WTC11 (cell line): ENCODE data around the gene TMEM253. TPM values are rescaled to one million over a fixed set of nuclear protein-coding genes. Genes with fewer than 3 reads are reported as not detected.
A peak's percentile ranks its signal among the peaks of the same experiment; 100 is the strongest.

ENCODE experiments used
- ATAC-seq: fragments of 200-7000 bp; cut with Tn5 transposase; 2 replicates; pipeline ENCODE4 v1.10.0; 2021; ENCODE audit warnings: mild to moderate bottlenecking, moderate library complexity
- CTCF ChIA-PET: fragments of 300-600 bp; sonication (Branson Sonifier 250); formaldehyde crosslinking; loops from one replicate; lab custom pipeline; 2021; ENCODE audit warnings: antibody characterized with exemption; lab: Charles Lee
- POLR2A ChIA-PET: fragments of 350-600 bp; sonication (Branson Sonifier 250); formaldehyde crosslinking; loops from one replicate; lab custom pipeline; 2021; ENCODE audit warnings: antibody characterized with exemption; lab: Charles Lee
- DNase-seq: peaks from one replicate; pipeline ENCODE4 v3.0.0; 2021; ENCODE audit warnings: low spot score
- H3K27ac Mint-ChIP-seq: 2 replicates; pipeline ENCODE4 v1.8.0; 2021; ENCODE audit warnings: mixed read lengths
- H3K27me3 Mint-ChIP-seq: 2 replicates; pipeline ENCODE4 v1.8.0; 2021; ENCODE audit warnings: low read depth, mild to moderate bottlenecking, moderate library complexity, mixed read lengths
- H3K36me3 Mint-ChIP-seq: 2 replicates; pipeline ENCODE4 v1.8.0; 2021; ENCODE audit warnings: mixed read lengths
- H3K4me1 Mint-ChIP-seq: 2 replicates; pipeline ENCODE4 v1.8.0; 2022; ENCODE audit warnings: mixed read lengths
- H3K4me3 Mint-ChIP-seq: 2 replicates; pipeline ENCODE4 v1.8.0; 2021; ENCODE audit warnings: mild to moderate bottlenecking, moderate library complexity, mixed read lengths
- H3K9me3 Mint-ChIP-seq: 2 replicates; pipeline ENCODE4 v1.8.0; 2021; ENCODE audit warnings: mixed read lengths
- CREM ChIP-seq: sonication (generic); formaldehyde crosslinking; IDR thresholded peaks from 2 replicates; pipeline ENCODE4 v1.8.1; 2022; ENCODE audit warnings: mild to moderate bottlenecking, missing genetic modification reagents, moderate library complexity
- ETV6 ChIP-seq: sonication (generic); formaldehyde crosslinking; IDR thresholded peaks from 2 replicates; pipeline ENCODE4 v1.8.1; 2022; ENCODE audit warnings: mild to moderate bottlenecking, missing genetic modification reagents
- GABPB1 ChIP-seq: sonication (generic); formaldehyde crosslinking; IDR thresholded peaks from 2 replicates; pipeline ENCODE4 v1.8.1; 2023; ENCODE audit warnings: mild to moderate bottlenecking, missing genetic modification reagents
- HMGA2 ChIP-seq: fragments of 250-450 bp; sonication (Bioruptor Pico); IDR thresholded peaks from 2 replicates; pipeline ENCODE4 v1.4.0; 2021; ENCODE audit warnings: mild to moderate bottlenecking, moderate library complexity
- JUN ChIP-seq: sonication (generic); formaldehyde crosslinking; IDR thresholded peaks from 2 replicates; pipeline ENCODE4 v1.8.0; 2023; ENCODE audit warnings: mild to moderate bottlenecking, missing genetic modification reagents
- MYBL2 ChIP-seq: sonication (generic); formaldehyde crosslinking; IDR thresholded peaks from 2 replicates; pipeline ENCODE4 v1.8.1; 2023; ENCODE audit warnings: mild to moderate bottlenecking, moderate library complexity, missing genetic modification reagents
- ZNF416 ChIP-seq: fragments of 250-450 bp; sonication (Bioruptor Pico); IDR thresholded peaks from 2 replicates; pipeline ENCODE4 v1.9.0; 2021; ENCODE audit warnings: mild to moderate bottlenecking, inconsistent platforms
- total RNA-seq: library from RNA; stranded (reverse); gene quantifications from 3 replicates; pipeline ENCODE4 v1.2.3, GENCODE V29; 2021
- TF ChIP-seq, protein P1 (sequence below): sonication (generic); formaldehyde crosslinking; IDR thresholded peaks from 2 replicates; pipeline ENCODE4 v1.8.1; 2023; ENCODE audit warnings: mild to moderate bottlenecking, missing genetic modification reagents, borderline replicate concordance
- TF ChIP-seq, protein P2 (sequence below): sonication (generic); formaldehyde crosslinking; IDR thresholded peaks from 2 replicates; pipeline ENCODE4 v1.8.0; 2023; ENCODE audit warnings: mild to moderate bottlenecking, missing genetic modification reagents
- TF ChIP-seq, protein P3 (sequence below): fragments of 250-450 bp; sonication (Bioruptor Pico); IDR thresholded peaks from 2 replicates; pipeline ENCODE4 v1.9.0; 2021; ENCODE audit warnings: mild to moderate bottlenecking, borderline replicate concordance
- TF ChIP-seq, protein P4 (sequence below): sonication (generic); formaldehyde crosslinking; IDR thresholded peaks from 2 replicates; pipeline ENCODE4 v1.8.1; 2022; ENCODE audit warnings: mild to moderate bottlenecking, moderate library complexity, missing genetic modification reagents
- TF ChIP-seq, protein P5 (sequence below): fragments of 250-450 bp; sonication (Bioruptor Pico); conservative IDR thresholded peaks from 2 replicates; pipeline ENCODE4 v1.9.0; 2021; ENCODE audit warnings: mild to moderate bottlenecking
- TF ChIP-seq, protein P6 (sequence below): fragments of 250-450 bp; sonication (Bioruptor Pico); IDR thresholded peaks from 2 replicates; pipeline ENCODE4 v1.9.0; 2021; ENCODE audit warnings: mild to moderate bottlenecking
- TF ChIP-seq, protein P7 (sequence below): sonication (generic); formaldehyde crosslinking; IDR thresholded peaks from 2 replicates; pipeline ENCODE4 v1.8.1; 2022; ENCODE audit warnings: low read depth, mild to moderate bottlenecking, moderate library complexity, missing genetic modification reagents, borderline replicate concordance

The TMEM253 gene
- total RNA-seq, 1 experiment from 2014 or later = 1.7 TPM

DNA sequence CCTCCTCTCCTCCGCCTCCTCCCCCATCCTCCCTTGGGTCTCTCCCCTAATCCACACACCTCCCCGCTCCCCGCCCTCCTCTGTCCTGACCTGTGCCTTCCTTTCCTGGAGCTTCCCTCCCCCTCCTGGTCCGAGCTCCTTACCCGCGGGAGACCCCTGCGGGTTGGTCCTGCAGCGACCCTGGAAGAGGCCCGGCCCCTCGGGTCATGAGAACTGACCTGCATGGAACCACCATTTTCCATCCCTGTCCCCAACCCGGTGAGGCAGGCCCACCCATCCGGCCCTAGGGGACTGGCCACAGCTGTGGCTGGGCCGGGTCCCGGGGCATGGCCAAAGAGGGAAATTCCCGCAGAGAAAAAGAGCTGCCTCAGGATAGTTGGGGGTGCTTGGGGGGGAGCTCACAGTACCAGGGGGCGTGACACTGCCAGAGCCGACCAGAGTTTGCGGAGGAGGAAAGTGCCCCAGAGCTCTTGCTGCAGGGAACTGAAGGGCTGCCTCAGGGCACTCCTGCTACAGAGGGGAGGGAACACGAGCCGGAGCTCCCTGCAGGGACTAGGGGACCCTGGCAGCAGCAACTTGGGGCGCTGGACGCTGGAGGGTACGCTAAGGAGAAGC lies 30.1 kb upstream of the TMEM253 start (continued):
- TF ChIP-seq, protein P1, sequence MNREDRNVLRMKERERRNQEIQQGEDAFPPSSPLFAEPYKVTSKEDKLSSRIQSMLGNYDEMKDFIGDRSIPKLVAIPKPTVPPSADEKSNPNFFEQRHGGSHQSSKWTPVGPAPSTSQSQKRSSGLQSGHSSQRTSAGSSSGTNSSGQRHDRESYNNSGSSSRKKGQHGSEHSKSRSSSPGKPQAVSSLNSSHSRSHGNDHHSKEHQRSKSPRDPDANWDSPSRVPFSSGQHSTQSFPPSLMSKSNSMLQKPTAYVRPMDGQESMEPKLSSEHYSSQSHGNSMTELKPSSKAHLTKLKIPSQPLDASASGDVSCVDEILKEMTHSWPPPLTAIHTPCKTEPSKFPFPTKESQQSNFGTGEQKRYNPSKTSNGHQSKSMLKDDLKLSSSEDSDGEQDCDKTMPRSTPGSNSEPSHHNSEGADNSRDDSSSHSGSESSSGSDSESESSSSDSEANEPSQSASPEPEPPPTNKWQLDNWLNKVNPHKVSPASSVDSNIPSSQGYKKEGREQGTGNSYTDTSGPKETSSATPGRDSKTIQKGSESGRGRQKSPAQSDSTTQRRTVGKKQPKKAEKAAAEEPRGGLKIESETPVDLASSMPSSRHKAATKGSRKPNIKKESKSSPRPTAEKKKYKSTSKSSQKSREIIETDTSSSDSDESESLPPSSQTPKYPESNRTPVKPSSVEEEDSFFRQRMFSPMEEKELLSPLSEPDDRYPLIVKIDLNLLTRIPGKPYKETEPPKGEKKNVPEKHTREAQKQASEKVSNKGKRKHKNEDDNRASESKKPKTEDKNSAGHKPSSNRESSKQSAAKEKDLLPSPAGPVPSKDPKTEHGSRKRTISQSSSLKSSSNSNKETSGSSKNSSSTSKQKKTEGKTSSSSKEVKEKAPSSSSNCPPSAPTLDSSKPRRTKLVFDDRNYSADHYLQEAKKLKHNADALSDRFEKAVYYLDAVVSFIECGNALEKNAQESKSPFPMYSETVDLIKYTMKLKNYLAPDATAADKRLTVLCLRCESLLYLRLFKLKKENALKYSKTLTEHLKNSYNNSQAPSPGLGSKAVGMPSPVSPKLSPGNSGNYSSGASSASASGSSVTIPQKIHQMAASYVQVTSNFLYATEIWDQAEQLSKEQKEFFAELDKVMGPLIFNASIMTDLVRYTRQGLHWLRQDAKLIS (CRISPR knock-in tag) = no peak
- TF ChIP-seq GABPB1 (CRISPR knock-in tag) = 0 out of 2 replicates have a peak, but pooled peaks have one; percentile 25

DNA sequence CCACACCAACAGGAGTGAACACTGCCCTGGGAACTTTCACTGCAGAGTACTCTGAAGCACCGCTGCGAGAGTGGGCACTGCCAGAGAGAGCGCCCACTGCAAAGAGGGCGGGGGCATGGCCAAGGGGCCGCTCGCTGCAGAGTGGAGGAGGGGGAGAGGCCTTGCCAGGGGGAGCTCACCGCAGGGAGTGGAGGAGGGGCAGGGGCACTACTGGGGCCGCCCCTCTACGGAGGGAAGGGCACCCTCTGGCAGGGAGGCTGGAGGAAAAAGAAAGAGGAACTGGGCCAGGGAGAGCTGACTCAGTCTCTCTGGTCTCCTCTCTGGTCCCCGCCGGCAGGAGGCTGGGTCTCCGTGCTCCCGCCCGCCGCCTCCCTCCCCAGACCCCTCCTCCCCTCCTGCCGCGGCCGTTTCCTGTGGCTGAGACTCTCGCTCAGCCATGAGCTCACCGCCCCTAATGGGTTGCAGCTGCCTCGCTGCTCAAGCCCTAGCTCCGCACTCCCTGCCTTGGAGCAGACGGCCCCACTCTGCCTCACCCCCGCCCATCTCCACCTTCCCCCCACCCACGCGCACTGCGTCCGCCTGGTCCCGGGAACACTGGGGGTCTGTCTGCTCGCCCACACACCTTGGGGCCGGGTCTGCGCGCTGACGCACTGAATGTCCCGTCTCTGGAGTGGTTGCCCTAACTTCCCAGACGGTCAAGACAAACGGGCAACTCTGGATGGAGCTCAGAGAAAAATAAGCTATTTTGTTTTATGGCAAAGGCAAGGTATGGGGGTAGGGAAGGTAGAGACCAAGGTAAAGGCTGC lies 29.4 kb upstream of the TMEM253 start:
- ChIA-PET POLR2A (interaction anchor here (0.6 to 3.0 kb wide), 16 partner anchors 13 to 728 kb away, joined by 3 to 74 read pairs (median 7); partner anchors contain the start of genes PARP2 and TMEM253), CTCF (interaction anchor here (0.6 to 4.6 kb wide), 33 partner anchors 8 to 1695 kb away, joined by 3 to 165 read pairs (median 7); partner anchors contain the start of genes RNASE4, SLC39A2, TMEM253 and ZNF219)
- ATAC-seq (peak; percentile 46), DNase-seq (peak; percentile 88)
- Mint-ChIP-seq H3K27ac (peak overlapping the region; percentile 80), H3K36me3 (peaks cover 28% of the 10 kb centered on the region), H3K4me3 (peak overlapping the region; percentile 89), H3K9me3 (no peaks in the 10 kb centered on the region), H3K27me3 (peaks cover 4% of the 10 kb centered on the region; the same call in 1 of the 2 replicates), H3K4me1 (peaks cover 33% of the 10 kb centered on the region)
- TF ChIP-seq, protein P2, sequence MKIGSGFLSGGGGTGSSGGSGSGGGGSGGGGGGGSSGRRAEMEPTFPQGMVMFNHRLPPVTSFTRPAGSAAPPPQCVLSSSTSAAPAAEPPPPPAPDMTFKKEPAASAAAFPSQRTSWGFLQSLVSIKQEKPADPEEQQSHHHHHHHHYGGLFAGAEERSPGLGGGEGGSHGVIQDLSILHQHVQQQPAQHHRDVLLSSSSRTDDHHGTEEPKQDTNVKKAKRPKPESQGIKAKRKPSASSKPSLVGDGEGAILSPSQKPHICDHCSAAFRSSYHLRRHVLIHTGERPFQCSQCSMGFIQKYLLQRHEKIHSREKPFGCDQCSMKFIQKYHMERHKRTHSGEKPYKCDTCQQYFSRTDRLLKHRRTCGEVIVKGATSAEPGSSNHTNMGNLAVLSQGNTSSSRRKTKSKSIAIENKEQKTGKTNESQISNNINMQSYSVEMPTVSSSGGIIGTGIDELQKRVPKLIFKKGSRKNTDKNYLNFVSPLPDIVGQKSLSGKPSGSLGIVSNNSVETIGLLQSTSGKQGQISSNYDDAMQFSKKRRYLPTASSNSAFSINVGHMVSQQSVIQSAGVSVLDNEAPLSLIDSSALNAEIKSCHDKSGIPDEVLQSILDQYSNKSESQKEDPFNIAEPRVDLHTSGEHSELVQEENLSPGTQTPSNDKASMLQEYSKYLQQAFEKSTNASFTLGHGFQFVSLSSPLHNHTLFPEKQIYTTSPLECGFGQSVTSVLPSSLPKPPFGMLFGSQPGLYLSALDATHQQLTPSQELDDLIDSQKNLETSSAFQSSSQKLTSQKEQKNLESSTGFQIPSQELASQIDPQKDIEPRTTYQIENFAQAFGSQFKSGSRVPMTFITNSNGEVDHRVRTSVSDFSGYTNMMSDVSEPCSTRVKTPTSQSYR (CRISPR knock-in tag) = 0 out of 2 replicates have a peak, but pooled peaks have one; percentile 62
- TF ChIP-seq HMGA2 (no peak), CREM (CRISPR knock-in tag) (no peak), MYBL2 (CRISPR knock-in tag) (peak; percentile 60; the same call in 1 of the 2 replicates), ZNF416 (CRISPR knock-in tag) (no peak), ETV6 (CRISPR knock-in tag) (no peak), JUN (no peak)
- TF ChIP-seq, protein P3, sequence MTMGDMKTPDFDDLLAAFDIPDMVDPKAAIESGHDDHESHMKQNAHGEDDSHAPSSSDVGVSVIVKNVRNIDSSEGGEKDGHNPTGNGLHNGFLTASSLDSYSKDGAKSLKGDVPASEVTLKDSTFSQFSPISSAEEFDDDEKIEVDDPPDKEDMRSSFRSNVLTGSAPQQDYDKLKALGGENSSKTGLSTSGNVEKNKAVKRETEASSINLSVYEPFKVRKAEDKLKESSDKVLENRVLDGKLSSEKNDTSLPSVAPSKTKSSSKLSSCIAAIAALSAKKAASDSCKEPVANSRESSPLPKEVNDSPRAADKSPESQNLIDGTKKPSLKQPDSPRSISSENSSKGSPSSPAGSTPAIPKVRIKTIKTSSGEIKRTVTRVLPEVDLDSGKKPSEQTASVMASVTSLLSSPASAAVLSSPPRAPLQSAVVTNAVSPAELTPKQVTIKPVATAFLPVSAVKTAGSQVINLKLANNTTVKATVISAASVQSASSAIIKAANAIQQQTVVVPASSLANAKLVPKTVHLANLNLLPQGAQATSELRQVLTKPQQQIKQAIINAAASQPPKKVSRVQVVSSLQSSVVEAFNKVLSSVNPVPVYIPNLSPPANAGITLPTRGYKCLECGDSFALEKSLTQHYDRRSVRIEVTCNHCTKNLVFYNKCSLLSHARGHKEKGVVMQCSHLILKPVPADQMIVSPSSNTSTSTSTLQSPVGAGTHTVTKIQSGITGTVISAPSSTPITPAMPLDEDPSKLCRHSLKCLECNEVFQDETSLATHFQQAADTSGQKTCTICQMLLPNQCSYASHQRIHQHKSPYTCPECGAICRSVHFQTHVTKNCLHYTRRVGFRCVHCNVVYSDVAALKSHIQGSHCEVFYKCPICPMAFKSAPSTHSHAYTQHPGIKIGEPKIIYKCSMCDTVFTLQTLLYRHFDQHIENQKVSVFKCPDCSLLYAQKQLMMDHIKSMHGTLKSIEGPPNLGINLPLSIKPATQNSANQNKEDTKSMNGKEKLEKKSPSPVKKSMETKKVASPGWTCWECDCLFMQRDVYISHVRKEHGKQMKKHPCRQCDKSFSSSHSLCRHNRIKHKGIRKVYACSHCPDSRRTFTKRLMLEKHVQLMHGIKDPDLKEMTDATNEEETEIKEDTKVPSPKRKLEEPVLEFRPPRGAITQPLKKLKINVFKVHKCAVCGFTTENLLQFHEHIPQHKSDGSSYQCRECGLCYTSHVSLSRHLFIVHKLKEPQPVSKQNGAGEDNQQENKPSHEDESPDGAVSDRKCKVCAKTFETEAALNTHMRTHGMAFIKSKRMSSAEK = no peak
- TF ChIP-seq, protein P4, sequence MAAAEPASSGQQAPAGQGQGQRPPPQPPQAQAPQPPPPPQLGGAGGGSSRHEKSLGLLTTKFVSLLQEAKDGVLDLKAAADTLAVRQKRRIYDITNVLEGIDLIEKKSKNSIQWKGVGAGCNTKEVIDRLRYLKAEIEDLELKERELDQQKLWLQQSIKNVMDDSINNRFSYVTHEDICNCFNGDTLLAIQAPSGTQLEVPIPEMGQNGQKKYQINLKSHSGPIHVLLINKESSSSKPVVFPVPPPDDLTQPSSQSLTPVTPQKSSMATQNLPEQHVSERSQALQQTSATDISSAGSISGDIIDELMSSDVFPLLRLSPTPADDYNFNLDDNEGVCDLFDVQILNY (CRISPR knock-in tag) = 0 out of 2 replicates have a peak, but pooled peaks have one; percentile 42
- TF ChIP-seq, protein P5, sequence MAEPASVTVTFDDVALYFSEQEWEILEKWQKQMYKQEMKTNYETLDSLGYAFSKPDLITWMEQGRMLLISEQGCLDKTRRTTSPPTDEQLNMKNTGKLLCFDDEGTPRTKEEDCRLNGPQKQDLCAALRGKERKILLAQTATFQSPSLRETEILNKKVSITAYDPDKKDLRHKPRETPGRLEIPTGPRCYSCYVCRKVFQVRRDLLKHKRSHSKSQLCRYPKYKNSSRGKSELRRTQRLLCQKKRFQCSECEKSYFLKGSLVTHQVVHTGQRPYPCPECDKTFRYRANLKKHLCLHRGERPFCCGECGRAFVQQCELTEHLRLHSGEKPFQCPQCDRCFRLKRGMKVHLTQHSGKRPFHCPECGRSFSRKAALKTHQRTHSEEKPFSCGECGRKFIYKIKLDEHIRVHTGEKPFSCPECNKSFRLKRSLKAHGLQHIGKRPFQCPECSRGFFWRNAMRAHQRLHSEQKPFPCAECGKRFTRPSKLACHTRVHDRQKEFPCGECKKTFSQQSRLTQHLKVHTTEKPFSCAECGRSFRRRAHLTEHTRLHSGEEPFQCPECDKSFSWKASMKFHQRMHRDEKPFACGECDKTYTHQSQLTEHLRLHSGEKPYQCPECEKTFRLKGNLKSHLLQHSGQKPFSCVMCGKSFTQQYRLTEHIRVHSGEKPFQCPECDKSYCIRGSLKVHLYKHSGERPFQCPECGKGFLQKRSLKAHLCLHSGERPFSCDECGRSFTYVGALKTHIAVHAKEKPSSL = no peak
- TF ChIP-seq, protein P6, sequence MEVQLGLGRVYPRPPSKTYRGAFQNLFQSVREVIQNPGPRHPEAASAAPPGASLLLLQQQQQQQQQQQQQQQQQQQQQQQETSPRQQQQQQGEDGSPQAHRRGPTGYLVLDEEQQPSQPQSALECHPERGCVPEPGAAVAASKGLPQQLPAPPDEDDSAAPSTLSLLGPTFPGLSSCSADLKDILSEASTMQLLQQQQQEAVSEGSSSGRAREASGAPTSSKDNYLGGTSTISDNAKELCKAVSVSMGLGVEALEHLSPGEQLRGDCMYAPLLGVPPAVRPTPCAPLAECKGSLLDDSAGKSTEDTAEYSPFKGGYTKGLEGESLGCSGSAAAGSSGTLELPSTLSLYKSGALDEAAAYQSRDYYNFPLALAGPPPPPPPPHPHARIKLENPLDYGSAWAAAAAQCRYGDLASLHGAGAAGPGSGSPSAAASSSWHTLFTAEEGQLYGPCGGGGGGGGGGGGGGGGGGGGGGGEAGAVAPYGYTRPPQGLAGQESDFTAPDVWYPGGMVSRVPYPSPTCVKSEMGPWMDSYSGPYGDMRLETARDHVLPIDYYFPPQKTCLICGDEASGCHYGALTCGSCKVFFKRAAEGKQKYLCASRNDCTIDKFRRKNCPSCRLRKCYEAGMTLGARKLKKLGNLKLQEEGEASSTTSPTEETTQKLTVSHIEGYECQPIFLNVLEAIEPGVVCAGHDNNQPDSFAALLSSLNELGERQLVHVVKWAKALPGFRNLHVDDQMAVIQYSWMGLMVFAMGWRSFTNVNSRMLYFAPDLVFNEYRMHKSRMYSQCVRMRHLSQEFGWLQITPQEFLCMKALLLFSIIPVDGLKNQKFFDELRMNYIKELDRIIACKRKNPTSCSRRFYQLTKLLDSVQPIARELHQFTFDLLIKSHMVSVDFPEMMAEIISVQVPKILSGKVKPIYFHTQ (CRISPR knock-in tag) = no peak
- TF ChIP-seq, protein P7, sequence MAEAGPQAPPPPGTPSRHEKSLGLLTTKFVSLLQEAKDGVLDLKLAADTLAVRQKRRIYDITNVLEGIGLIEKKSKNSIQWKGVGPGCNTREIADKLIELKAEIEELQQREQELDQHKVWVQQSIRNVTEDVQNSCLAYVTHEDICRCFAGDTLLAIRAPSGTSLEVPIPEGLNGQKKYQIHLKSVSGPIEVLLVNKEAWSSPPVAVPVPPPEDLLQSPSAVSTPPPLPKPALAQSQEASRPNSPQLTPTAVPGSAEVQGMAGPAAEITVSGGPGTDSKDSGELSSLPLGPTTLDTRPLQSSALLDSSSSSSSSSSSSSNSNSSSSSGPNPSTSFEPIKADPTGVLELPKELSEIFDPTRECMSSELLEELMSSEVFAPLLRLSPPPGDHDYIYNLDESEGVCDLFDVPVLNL (CRISPR knock-in tag) = no peak
